Endothelial cell of umbilical vein (primary cell): ENCODE data around the gene COL19A1.

ENCODE experiments used
- EZH2 ChIP-seq: IDR thresholded peaks from 2 replicates; pipeline ENCODE4 v1.6.1; 2012; ENCODE audit warnings: borderline replicate concordance, low read depth, mild to moderate bottlenecking, moderate library complexity, low read length, inconsistent platforms; ENCODE audit not compliant: severe bottlenecking
- FOS ChIP-seq: IDR thresholded peaks from 2 replicates; pipeline ENCODE4 v1.6.1; 2011; ENCODE audit warnings: mild to moderate bottlenecking, low read length, moderate library complexity, borderline replicate concordance; ENCODE audit not compliant: insufficient read depth
- JUN ChIP-seq: IDR thresholded peaks from 2 replicates; pipeline ENCODE4 v1.6.1; 2011; ENCODE audit warnings: borderline replicate concordance, low read depth; ENCODE audit not compliant: insufficient read length, insufficient read depth
- MAX ChIP-seq: IDR thresholded peaks from 2 replicates; pipeline ENCODE4 v1.6.1; 2011; ENCODE audit not compliant: insufficient read depth, insufficient read length
- MYC ChIP-seq: IDR thresholded peaks from one replicate; pipeline ENCODE4 v1.6.1; 2011; ENCODE audit warnings: mild to moderate bottlenecking, low read depth, low read length
- POLR2A ChIP-seq: IDR thresholded peaks from 2 replicates; pipeline ENCODE4 v1.6.1; 2012; ENCODE audit warnings: low read depth, mild to moderate bottlenecking, control low read depth, low read length
- POLR2AphosphoS5 ChIP-seq: IDR thresholded peaks from 2 replicates; pipeline ENCODE4 v1.6.1; 2012; ENCODE audit warnings: low read depth, mild to moderate bottlenecking, control low read depth, low read length, moderate library complexity; ENCODE audit not compliant: insufficient read depth
- TF ChIP-seq, protein P1 (sequence below), 2 donors: IDR thresholded peaks; 1 replicate in 1 of 2; 2 replicates in 1 of 2; pipeline ENCODE4 v1.5.1; 2011; ENCODE audit warnings: low read length in 2 of 2, mild to moderate bottlenecking in 2 of 2, moderate library complexity in 2 of 2, control low read depth in 1 of 2, inconsistent platforms in 1 of 2, low read depth in 1 of 2; ENCODE audit not compliant: insufficient read depth in 1 of 2; ENCODE audit errors: extremely low read depth in 1 of 2

DNA sequence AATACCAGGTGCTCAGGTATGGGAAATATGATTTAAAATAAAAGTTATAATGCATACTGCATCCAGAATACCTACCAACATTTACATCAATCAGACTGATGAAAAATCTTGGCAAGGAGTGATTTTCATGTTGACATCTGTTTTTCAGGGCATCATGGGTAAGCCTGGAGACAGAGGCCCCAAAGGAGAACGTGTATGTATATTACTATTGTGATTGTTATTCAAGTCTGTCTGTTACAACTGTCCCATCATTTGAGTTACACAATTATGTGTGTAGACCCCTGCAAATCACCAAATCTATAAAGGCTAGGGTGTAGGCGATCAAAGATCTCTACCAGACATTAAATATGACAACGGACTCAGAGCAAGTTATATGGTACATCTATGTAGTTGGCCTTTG, 318.4 kb downstream of the COL19A1 start:
- TF ChIP-seq, protein P1, sequence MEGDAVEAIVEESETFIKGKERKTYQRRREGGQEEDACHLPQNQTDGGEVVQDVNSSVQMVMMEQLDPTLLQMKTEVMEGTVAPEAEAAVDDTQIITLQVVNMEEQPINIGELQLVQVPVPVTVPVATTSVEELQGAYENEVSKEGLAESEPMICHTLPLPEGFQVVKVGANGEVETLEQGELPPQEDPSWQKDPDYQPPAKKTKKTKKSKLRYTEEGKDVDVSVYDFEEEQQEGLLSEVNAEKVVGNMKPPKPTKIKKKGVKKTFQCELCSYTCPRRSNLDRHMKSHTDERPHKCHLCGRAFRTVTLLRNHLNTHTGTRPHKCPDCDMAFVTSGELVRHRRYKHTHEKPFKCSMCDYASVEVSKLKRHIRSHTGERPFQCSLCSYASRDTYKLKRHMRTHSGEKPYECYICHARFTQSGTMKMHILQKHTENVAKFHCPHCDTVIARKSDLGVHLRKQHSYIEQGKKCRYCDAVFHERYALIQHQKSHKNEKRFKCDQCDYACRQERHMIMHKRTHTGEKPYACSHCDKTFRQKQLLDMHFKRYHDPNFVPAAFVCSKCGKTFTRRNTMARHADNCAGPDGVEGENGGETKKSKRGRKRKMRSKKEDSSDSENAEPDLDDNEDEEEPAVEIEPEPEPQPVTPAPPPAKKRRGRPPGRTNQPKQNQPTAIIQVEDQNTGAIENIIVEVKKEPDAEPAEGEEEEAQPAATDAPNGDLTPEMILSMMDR (IDR thresholded peaks at IDR 0.05; ENCODE audit: extremely low read depth in 1 of 2, insufficient read depth in 1 of 2, low read depth in 1 of 2, low read length in 2 of 2): no peak
- TF ChIP-seq EZH2 (no peak), JUN (no peak), FOS (no peak), POLR2A (no peak), POLR2AphosphoS5 (no peak), MAX (no peak), MYC (no peak)
